ENCODE results near the gene MCUB.

MCUB gene

DNA sequence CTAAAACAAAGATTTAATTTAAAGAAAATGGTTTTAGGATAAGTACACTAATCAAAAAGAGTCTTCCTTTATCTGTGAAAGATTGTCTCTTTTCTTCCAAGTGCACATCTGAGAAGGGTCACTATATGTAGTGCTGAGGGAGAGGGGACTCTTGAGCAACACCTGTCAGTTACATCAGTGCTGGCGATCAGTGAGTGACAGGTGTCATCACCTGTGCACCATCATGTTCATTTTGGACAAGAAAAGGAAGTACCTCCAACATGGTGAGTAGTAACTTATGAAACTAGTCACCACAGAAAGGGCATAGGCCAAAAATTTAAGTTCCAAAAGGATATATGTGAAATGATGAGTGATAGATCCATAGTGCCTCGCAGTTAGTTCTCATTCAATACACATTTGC, 55.7 kb downstream of the MCUB start:
- Histone ChIP-seq H3K4me2 (no peak overlapping the region), H3K27me3 (no peaks in the 10 kb centered on the region), H3K27ac (no peak overlapping the region), H3K9me3 (peaks cover 14% of the 10 kb centered on the region), H3K4me3 (no peak overlapping the region), H3K9ac (no peak overlapping the region), H3K4me1 (peaks cover 17% of the 10 kb centered on the region), H4K20me1 (no peaks in the 10 kb centered on the region), H3K36me3 (no peaks in the 10 kb centered on the region)
- no peak for TF ChIP-seq Cebpa-rat (IDR thresholded peaks at IDR 0.05)

DNA sequence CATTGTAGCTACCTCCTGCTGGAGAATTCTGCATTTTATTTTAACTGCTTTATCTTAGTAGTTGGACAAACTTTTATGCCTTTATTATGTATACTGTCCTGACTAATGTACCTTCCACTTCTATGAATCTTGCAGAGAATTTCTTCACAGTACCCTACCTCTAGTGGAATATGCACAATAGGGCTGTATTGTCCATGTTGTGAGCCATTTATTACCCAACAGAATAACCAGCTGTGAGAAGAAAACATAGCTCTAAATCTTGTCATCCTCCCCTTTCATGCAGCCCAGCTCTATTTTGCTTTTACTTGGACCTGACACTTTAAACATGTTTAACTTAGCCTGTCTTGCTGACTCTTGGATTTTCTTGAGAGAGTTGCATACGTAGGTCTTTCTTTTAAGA, 56.2 kb downstream of the MCUB start:
- no peak for TF ChIP-seq Cebpa-rat (IDR thresholded peaks at IDR 0.05)
- no peak overlapping the region for H3K4me3 ChIP-seq
- H3K9me3 ChIP-seq: peaks cover 9% of the 10 kb centered on the region
- H3K4me1 ChIP-seq: peaks cover 17% of the 10 kb centered on the region
- no peaks in the 10 kb centered on the region for H4K20me1 ChIP-seq
- no peak overlapping the region for H3K27ac ChIP-seq
- H3K9ac ChIP-seq: no peak overlapping the region
- H3K4me2 ChIP-seq: no peak overlapping the region
- no peaks in the 10 kb centered on the region for H3K27me3 ChIP-seq
- no peaks in the 10 kb centered on the region for H3K36me3 ChIP-seq

DNA sequence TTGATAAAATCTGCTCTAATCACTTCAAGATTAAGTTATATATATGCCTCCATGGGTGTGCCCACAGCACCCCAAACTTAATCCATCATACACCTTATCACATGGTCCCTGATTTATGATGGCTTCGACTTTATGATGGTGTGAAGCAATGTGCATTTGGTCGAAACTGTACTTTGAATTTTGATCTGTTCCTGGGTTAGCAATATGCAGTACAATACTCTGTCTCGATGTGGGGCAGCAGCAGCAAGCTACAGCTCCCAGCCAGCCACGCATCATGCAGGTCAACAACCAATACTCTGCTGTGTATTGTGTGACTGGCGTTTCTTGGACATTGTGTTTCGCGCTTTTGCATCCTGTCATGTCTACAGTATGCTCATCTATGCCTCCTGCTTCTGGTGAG, 62.6 kb downstream of the MCUB start:
- H3K4me1 ChIP-seq: no peaks in the 10 kb centered on the region
- no peak overlapping the region for H3K4me2 ChIP-seq
- H3K9ac ChIP-seq: no peak overlapping the region
- no peak for TF ChIP-seq Cebpa-rat (IDR thresholded peaks at IDR 0.05)
- no peaks in the 10 kb centered on the region for H3K36me3 ChIP-seq
- no peak overlapping the region for H3K27ac ChIP-seq
- no peaks in the 10 kb centered on the region for H3K27me3 ChIP-seq
- no peaks in the 10 kb centered on the region for H4K20me1 ChIP-seq
- no peak overlapping the region for H3K4me3 ChIP-seq
- no peaks in the 10 kb centered on the region for H3K9me3 ChIP-seq

DNA sequence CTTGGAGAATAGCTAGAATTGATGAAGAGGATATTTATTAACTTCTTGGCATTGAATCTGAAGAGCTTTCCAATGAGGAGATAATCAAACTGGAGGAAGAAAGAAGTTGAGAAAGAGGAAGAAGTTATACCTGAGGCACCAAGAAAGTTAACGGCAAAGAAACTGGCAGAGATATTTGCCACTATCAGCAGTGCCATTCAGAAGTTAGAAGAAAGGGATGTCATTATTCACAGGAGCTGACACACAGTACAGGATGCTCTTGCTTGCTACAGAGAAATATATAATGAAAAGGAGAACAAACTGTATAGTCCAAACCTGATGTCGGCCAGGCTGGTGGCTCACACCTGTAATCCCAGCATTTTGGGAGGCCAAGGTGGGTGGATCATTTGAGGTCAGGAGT, 64.5 kb downstream of the MCUB start:
- TF ChIP-seq Cebpa-rat (IDR thresholded peaks at IDR 0.05): no peak

DNA sequence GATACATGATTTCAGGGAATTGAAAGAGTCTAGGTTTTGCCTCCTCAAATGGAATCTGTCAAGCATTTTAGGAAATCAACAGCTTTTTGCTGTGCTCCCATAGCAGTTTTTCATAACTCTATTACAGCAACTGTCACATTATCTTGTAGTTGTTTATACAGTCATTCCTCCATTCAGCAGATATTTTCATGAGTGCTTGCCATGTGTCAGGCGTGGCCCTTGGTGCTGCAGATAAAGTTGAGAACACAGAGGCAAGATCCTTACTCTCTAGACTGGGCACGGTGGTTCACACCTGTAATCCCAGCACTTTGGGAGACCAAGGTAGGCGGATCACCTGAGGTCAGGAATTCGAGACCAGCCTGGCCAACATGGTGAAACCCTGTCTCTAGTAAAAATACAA, 67.3 kb downstream of the MCUB start:
- Histone ChIP-seq H3K9me3 (no peaks in the 10 kb centered on the region), H3K4me1 (no peaks in the 10 kb centered on the region), H3K27me3 (no peaks in the 10 kb centered on the region), H3K4me3 (no peak overlapping the region), H3K27ac (no peak overlapping the region), H3K4me2 (no peak overlapping the region), H4K20me1 (no peaks in the 10 kb centered on the region), H3K9ac (no peak overlapping the region), H3K36me3 (no peaks in the 10 kb centered on the region)
- TF ChIP-seq Cebpa-rat (IDR thresholded peaks at IDR 0.05): no peak

More for the DNA sequence above, 64.5 kb downstream of the MCUB start:
- H3K27me3 ChIP-seq: no peaks in the 10 kb centered on the region
- H3K36me3 ChIP-seq: no peaks in the 10 kb centered on the region
- no peak overlapping the region for H3K4me3 ChIP-seq
- H3K27ac ChIP-seq: no peak overlapping the region
- H4K20me1 ChIP-seq: no peaks in the 10 kb centered on the region
- H3K9me3 ChIP-seq: no peaks in the 10 kb centered on the region
- H3K4me1 ChIP-seq: no peaks in the 10 kb centered on the region
- no peak overlapping the region for H3K4me2 ChIP-seq
- no peak overlapping the region for H3K9ac ChIP-seq

DNA sequence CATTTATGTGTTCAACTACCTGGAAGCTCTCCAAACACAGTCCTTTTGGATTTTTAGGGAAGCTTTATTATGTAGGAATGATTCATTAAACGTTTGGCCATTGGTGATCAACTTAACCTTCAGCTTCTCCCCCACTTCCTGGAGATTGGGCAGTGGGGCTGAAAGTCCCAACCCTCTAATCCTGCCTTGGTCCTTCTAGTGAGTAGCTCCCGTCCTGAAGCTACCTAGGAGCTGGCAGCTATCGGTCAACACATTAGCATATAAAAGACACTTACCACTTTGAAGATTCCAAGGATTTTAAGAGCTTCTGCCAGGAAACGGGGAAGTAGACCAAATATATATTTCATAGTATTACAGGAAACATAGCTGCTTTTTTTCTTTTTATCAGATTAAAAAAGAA, 69.7 kb downstream of the MCUB start:
- Histone ChIP-seq H3K4me2 (no peak overlapping the region), H3K27ac (no peak overlapping the region), H3K4me1 (no peaks in the 10 kb centered on the region), H3K27me3 (no peaks in the 10 kb centered on the region), H3K9ac (no peak overlapping the region), H3K4me3 (no peak overlapping the region), H3K9me3 (no peaks in the 10 kb centered on the region), H4K20me1 (no peaks in the 10 kb centered on the region), H3K36me3 (no peaks in the 10 kb centered on the region)
- no peak for TF ChIP-seq Cebpa-rat (IDR thresholded peaks at IDR 0.05)

DNA sequence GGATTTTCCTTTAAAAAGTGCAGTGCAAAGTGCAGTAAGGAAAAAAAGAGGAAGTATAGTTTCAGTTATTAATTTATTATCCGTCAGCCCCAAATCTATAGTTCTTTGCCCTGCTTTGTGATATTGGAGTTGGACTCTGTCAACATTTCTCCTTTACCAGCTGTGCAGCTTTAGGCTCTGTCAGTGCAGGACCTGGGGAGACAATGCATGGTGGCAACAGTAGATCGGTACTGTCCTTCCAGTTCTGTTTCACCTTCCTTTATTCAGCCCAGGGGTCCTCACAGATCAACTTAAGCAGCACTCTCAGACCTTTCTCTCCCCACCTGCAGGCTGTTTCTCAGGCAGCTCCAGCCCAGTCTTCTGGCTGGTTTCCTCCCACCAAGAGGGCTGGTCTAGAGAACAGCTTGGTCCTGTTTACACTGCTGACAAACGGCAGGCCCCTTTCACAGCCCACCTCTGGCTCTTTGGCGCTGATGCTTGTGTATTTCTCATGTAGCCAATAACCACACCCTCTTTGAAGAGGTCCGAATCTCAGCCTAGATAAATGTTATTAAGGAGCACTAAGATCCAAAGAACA, 71.6 kb downstream of the MCUB start:
- no peaks in the 10 kb centered on the region for H3K36me3 ChIP-seq
- no peaks in the 10 kb centered on the region for H4K20me1 ChIP-seq
- no peaks in the 10 kb centered on the region for H3K4me1 ChIP-seq
- H3K27me3 ChIP-seq: no peaks in the 10 kb centered on the region
- no peak overlapping the region for H3K4me2 ChIP-seq
- no peak overlapping the region for H3K9ac ChIP-seq
- TF ChIP-seq Cebpa-rat (IDR thresholded peaks at IDR 0.05): no peak
- H3K27ac ChIP-seq: no peak overlapping the region
- H3K4me3 ChIP-seq: no peak overlapping the region
- peaks cover 4% of the 10 kb centered on the region for H3K9me3 ChIP-seq

DNA sequence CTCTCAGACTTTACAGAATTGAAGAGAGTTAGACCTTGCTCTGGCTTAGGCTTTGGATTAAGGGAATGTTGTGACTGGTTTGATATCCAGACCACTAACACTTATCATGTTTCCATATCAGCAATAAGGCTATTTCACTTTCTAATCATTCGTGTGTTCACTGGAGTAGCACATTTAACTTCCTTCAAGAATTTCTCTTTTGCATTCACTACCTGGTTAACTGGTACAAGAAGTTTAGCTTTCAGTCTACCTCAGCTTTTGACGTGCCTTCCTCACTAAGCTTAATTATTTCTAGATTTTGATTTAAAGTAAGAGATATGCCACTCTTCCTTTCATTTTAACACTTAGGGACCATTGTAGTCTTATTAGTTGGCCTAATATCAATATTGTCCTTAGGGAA, 80.6 kb downstream of the MCUB start:
- Histone ChIP-seq H3K27ac (no peak overlapping the region), H3K4me2 (no peak overlapping the region), H4K20me1 (no peaks in the 10 kb centered on the region), H3K36me3 (no peaks in the 10 kb centered on the region), H3K9me3 (peaks cover 34% of the 10 kb centered on the region), H3K4me3 (no peak overlapping the region), H3K9ac (no peak overlapping the region), H3K4me1 (no peaks in the 10 kb centered on the region), H3K27me3 (no peaks in the 10 kb centered on the region)
- no peak for TF ChIP-seq Cebpa-rat (IDR thresholded peaks at IDR 0.05)

DNA sequence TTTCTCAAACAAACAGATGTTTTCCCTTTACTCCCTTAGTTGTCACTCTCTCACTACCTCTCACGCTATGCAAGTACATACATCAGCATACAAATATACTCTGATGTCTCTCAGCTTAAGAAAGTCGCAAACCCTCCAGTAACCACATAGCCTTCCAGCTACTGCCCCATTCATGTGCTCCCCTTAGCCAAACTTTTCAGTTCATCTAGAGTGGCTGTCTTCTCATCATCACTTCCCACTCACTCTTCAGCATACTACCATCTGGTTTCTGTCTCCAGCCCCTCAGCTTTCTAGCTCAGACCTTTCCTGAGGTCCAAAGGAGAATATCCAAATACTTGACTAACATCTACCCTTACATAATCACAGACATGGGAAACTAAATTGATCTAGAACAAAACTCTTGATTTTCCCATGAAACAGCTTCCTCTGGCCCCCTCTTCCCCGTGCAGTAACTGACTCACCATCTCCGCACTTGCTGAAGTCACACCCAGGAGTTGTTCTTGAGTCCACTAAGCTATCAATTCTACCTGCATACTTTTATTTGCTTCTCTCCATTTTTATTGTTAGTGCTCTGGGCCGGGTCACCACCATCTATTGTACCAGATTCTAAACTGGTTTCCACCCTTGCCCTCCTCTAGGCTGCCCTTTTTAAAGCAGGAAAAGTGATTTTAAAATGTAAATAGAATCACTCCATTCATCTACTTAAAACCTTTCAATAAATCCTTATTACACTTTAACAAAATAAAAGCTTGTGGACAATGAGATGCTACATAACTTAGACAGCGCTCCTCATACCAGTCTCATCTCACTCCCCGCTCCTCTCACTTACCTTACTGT, 86.0 kb downstream of the MCUB start:
- Histone ChIP-seq H3K4me2 (no peak overlapping the region), H3K9ac (no peak overlapping the region), H3K9me3 (peaks cover 22% of the 10 kb centered on the region), H3K4me3 (no peak overlapping the region), H3K4me1 (no peaks in the 10 kb centered on the region), H3K36me3 (no peaks in the 10 kb centered on the region), H3K27me3 (no peaks in the 10 kb centered on the region), H3K27ac (no peak overlapping the region), H4K20me1 (no peaks in the 10 kb centered on the region)
- TF ChIP-seq Cebpa-rat (IDR thresholded peaks at IDR 0.05): no peak

DNA sequence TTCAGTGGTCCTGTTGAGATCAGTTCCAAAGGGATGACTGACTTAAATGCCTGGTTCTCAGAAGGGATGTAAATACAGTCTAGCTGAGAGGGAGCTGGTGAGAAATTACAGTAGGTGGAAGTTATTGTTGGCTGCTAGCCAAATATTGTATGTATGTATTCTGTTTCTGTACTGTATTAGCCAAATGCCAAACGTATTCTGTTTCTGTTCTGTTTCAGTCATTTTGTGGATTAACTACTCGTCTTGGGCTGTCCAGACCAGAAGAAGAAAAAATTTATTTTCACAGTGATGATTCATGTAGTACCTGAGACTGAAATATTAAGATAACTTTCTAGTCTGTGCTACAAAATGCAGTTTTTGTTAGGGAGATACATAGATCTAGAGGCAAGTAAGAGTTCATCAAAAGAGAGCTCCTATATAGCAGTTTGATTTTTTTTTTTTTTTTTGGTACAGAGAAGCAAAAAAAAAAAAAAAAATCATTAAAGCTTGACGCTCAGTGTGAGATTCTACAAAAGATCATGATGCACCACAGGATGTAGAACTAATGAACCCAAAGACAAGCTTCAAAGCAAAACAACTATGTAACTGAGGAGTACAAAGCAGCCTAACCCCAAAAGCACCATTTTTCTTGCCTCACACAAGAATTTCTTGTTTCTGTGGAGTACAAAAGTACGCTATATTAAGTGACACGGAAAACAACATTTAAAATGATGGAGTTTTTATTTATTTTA, 88.4 kb downstream of the MCUB start:
- TF ChIP-seq Cebpa-rat (IDR thresholded peaks at IDR 0.05): no peak
- H3K36me3 ChIP-seq: 0 out of 2 replicates have a peak, but pooled peaks cover 6% of the 10 kb centered on the region
- H3K9me3 ChIP-seq: peaks cover 35% of the 10 kb centered on the region
- no peaks in the 10 kb centered on the region for H3K4me1 ChIP-seq
- H3K9ac ChIP-seq: no peak overlapping the region
- no peak overlapping the region for H3K4me3 ChIP-seq
- no peak overlapping the region for H3K4me2 ChIP-seq
- H4K20me1 ChIP-seq: no peaks in the 10 kb centered on the region
- H3K27me3 ChIP-seq: no peaks in the 10 kb centered on the region
- no peak overlapping the region for H3K27ac ChIP-seq
